Superior temporal gyrus (tissue), 1 donor: Measurements from ENCODE around the gene GABARAPL2.
A peak's percentile ranks its signal among the peaks of the same experiment; 100 is the strongest.
"Not testable (repeated sequence)": the region's sequence is repeated elsewhere in the genome, so short reads cannot be mapped to it uniquely, and the experiment has no call there.

Experiments used
- DNase-seq: peaks from one replicate; pipeline ENCODE4 v3.0.0-alpha.2; 2016; ENCODE audit errors: extremely low spot score

Gene GABARAPL2

GRCh38 chr16:75566040-75566757, at the start of gene GABARAPL2:
Gene GABARAPL2 (plus strand): TSS chr16:75566379. CDS start chr16:75566487, 108 bp downstream.
- peak; percentile 90 for DNase-seq

GRCh38 chr16:75519175-75519574, 47.0 kb upstream of the GABARAPL2 start:
- no peak for DNase-seq

GRCh38 chr16:75526032-75526790, 40.0 kb upstream of the GABARAPL2 start:
- DNase-seq = no peak

GRCh38 chr16:75527825-75528299, 38.3 kb upstream of the GABARAPL2 start:
- DNase-seq = no peak

GRCh38 chr16:75529056-75529905, 36.9 kb upstream of the GABARAPL2 start:
- no peak for DNase-seq

GRCh38 chr16:75529959-75530358, 36.2 kb upstream of the GABARAPL2 start:
- no peak for DNase-seq

GRCh38 chr16:75532142-75532765, 33.9 kb upstream of the GABARAPL2 start:
- DNase-seq = no peak

- no peak for DNase-seq
These were observed 33.4 kb upstream of the GABARAPL2 start for GRCh38 chr16:75532791-75533190.

- no peak for DNase-seq
These were observed 31.5 kb upstream of the GABARAPL2 start for GRCh38 chr16:75534560-75535205.

GRCh38 chr16:75535211-75535843, 30.9 kb upstream of the GABARAPL2 start:
- no peak for DNase-seq

GRCh38 chr16:75535901-75536300, 30.3 kb upstream of the GABARAPL2 start, which contains the start of gene CHST5:
Gene CHST5 (minus strand): TSS chr16:75536108. CDS start chr16:75530384, 5,724 bp downstream.
- DNase-seq = no peak

GRCh38 chr16:75537776-75538175, 28.4 kb upstream of the GABARAPL2 start:
- DNase-seq = no peak

- DNase-seq = not testable (repeated sequence)
These were observed 27.2 kb upstream of the GABARAPL2 start for GRCh38 chr16:75538882-75539565.

GRCh38 chr16:75541236-75541635, 24.9 kb upstream of the GABARAPL2 start:
- no peak for DNase-seq

GRCh38 chr16:75542462-75542861, 23.7 kb upstream of the GABARAPL2 start:
- not testable (repeated sequence) for DNase-seq

- peak; percentile 38 for DNase-seq
These were observed 20.3 kb upstream of the GABARAPL2 start for GRCh38 chr16:75545879-75546278.

- DNase-seq = no peak
These were observed 19.9 kb upstream of the GABARAPL2 start for GRCh38 chr16:75546293-75546692.

GRCh38 chr16:75548456-75548855, 17.7 kb upstream of the GABARAPL2 start:
- DNase-seq = not testable (repeated sequence)

- DNase-seq = peak; percentile 81
These were observed 15.9 kb upstream of the GABARAPL2 start for GRCh38 chr16:75550211-75550662.

GRCh38 chr16:75552951-75553350, 13.2 kb upstream of the GABARAPL2 start:
- DNase-seq = no peak
